GM12874 (cell line): ENCODE data around the gene HOXD10.

Experiments
- TF ChIP-seq, protein P1 (sequence below): IDR thresholded peaks from 2 replicates; pipeline ENCODE4 v1.5.1; 2011; ENCODE audit warnings: low read depth, mild to moderate bottlenecking, control low read depth, low read length, moderate library complexity; ENCODE audit not compliant: insufficient read depth

Gene HOXD10

GRCh38 chr2:176109192-176109901 is 7.2 kb upstream of the HOXD10 start:
- TF ChIP-seq, protein P1, sequence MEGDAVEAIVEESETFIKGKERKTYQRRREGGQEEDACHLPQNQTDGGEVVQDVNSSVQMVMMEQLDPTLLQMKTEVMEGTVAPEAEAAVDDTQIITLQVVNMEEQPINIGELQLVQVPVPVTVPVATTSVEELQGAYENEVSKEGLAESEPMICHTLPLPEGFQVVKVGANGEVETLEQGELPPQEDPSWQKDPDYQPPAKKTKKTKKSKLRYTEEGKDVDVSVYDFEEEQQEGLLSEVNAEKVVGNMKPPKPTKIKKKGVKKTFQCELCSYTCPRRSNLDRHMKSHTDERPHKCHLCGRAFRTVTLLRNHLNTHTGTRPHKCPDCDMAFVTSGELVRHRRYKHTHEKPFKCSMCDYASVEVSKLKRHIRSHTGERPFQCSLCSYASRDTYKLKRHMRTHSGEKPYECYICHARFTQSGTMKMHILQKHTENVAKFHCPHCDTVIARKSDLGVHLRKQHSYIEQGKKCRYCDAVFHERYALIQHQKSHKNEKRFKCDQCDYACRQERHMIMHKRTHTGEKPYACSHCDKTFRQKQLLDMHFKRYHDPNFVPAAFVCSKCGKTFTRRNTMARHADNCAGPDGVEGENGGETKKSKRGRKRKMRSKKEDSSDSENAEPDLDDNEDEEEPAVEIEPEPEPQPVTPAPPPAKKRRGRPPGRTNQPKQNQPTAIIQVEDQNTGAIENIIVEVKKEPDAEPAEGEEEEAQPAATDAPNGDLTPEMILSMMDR, result no peak

DNA sequence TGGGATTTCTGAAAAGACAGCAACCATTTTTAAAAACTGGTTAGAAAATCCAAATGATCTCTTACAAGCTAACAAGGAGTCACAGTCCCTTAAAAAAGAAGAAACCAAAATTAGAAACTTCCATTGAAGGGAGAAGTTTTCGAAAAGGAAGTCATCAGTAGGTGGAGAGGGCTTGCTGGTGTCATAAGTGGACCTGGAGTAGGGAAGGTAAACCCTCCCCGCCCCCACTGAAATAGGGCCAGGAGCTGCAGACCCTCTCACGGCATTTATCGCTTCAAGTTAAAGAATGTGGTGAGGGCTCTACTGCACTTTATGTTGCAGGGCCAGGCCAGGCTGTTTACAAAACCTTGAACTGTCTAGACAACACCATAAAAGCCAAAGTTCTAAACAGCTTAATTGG is 6.6 kb upstream of the HOXD10 start:
- TF ChIP-seq, protein P1, result no peak

DNA sequence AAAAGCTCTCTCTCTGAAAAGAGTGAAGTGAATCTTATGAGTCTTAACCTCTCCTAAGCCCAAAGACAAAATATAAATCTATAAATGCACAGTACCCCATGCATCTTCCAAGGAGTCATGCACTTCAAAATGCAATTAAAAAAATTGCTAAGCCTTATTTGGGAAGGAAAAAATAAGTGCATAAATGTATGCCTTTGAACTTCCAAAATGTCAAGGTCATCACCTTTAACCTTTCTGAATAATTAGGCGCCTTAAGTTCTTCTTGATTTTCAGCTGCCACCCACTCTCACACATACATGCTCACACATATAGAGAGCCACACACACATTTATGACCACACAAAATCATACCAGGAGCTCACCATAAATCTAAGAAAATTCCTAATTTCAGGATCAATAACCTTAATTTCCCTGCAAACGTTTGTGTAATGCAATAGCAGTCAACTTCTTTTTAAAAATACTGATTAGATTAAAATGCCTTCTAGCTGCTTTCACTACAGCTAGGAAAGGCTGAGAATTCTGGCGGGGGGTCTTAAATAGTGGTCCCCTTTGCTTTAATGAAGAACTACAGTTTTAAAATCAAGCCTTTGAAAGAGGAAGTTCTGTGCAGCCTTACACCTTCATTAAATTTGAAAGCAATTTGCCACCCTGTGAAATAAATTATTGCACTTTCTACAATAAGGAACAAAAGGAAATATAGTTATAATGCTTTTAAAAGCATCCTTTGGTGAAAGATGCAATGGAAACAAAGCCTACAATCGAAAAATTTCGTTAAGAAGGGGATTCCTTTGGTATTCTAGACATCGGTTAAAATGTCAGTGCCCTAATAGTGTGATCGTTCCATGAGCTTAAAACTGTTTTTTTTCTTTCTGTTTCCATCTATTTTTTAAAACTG is 5.9 kb upstream of the HOXD10 start:
- TF ChIP-seq, protein P1, result no peak

- TF ChIP-seq, protein P1, result peak; percentile 77
Observed at GRCh38 chr2:176111309-176111663, 5.3 kb upstream of the HOXD10 start.

- TF ChIP-seq, protein P1, result no peak
Observed at GRCh38 chr2:176111846-176112374, 4.7 kb upstream of the HOXD10 start.

GRCh38 chr2:176112375-176113302 is 3.9 kb upstream of the HOXD10 start:
- TF ChIP-seq, protein P1, result no peak
